OCI-LY1 (cell line): ENCODE data around the gene RAB40B.

Experiments used
- H2AFZ ChIP-seq: fragments of 200-600 bp; sonication (generic), shearing (Covaris generic); 2 replicates; pipeline ENCODE4 v1.6.0; 2014; ENCODE audit warnings: antibody characterized with exemption, mild to moderate bottlenecking, low read length
- H3F3A ChIP-seq: fragments of 200-600 bp; sonication (generic), shearing (Covaris generic); 2 replicates; pipeline ENCODE4 v1.6.0; 2014; ENCODE audit warnings: mild to moderate bottlenecking, antibody characterized with exemption, low read length, moderate library complexity; ENCODE audit not compliant: insufficient read depth
- H3K27ac ChIP-seq: fragments of 200-600 bp; sonication (generic); 2 replicates; pipeline ENCODE4 v1.5.1; 2014; ENCODE audit warnings: low read length, mixed run types, mild to moderate bottlenecking, low read depth; ENCODE audit not compliant: poor library complexity, severe bottlenecking
- H3K27me3 ChIP-seq: fragments of 200-600 bp; sonication (generic); 2 replicates; pipeline ENCODE4 v1.6.0; 2014; ENCODE audit warnings: antibody characterized with exemption, mild to moderate bottlenecking, low read length, moderate library complexity; ENCODE audit not compliant: insufficient read depth
- H3K36me3 ChIP-seq: fragments of 200-600 bp; sonication (generic); 2 replicates; pipeline ENCODE4 v1.6.1; 2014; ENCODE audit warnings: mild to moderate bottlenecking, antibody characterized with exemption, low read length, moderate library complexity, mixed read lengths; ENCODE audit not compliant: insufficient read depth
- H3K4me1 ChIP-seq: fragments of 200-600 bp; sonication (generic); 2 replicates; pipeline ENCODE4 v1.5.1; 2014; ENCODE audit warnings: mild to moderate bottlenecking, low read length, moderate library complexity; ENCODE audit not compliant: insufficient read depth, severe bottlenecking
- H3K4me2 ChIP-seq: fragments of 200-600 bp; sonication (generic), shearing (Covaris generic); 2 replicates; pipeline ENCODE4 v1.6.1; 2014; ENCODE audit warnings: low read length
- H3K4me3 ChIP-seq: fragments of 200-600 bp; sonication (generic); 2 replicates; pipeline ENCODE4 v1.5.1; 2014; ENCODE audit warnings: low read length, low read depth, mild to moderate bottlenecking, mixed read lengths; ENCODE audit not compliant: poor library complexity, severe bottlenecking
- H3K79me2 ChIP-seq: fragments of 200-600 bp; shearing (Covaris generic); 2 replicates; pipeline ENCODE4 v1.6.1; 2016; ENCODE audit warnings: mixed run types, low read length, mixed read lengths; ENCODE audit not compliant: insufficient read depth
- H3K9ac ChIP-seq: fragments of 200-600 bp; sonication (generic), shearing (Covaris generic); 2 replicates; pipeline ENCODE4 v1.6.1; 2014; ENCODE audit warnings: mild to moderate bottlenecking, low read length, mixed read lengths
- H3K9me2 ChIP-seq: fragments of 200-600 bp; sonication (generic), shearing (Covaris generic); 2 replicates; pipeline ENCODE4 v1.6.1; 2014; ENCODE audit warnings: low read depth, mild to moderate bottlenecking, low read length, mixed read lengths
- H3K9me3 ChIP-seq: fragments of 200-600 bp; shearing (Covaris generic); 2 replicates; pipeline ENCODE4 v1.6.1; 2014; ENCODE audit warnings: low read length, mixed read lengths
- H4K20me1 ChIP-seq: fragments of 200-600 bp; sonication (generic), shearing (Covaris generic); 2 replicates; pipeline ENCODE4 v1.6.0; 2016; ENCODE audit warnings: mild to moderate bottlenecking, low read length; ENCODE audit not compliant: insufficient read depth
- EZH2 ChIP-seq: fragments of 200-600 bp; sonication (generic), shearing (Covaris generic); IDR thresholded peaks from 2 replicates; pipeline ENCODE4 v1.8.0; 2017; ENCODE audit warnings: borderline replicate concordance, mixed run types, mild to moderate bottlenecking, antibody characterized with exemption, low read length, moderate library complexity, mixed read lengths
- TF ChIP-seq, protein P1 (sequence below): fragments of 200-600 bp; sonication (generic), shearing (Covaris generic); IDR thresholded peaks from 2 replicates; pipeline ENCODE4 v1.5.1; 2017; ENCODE audit warnings: mild to moderate bottlenecking, antibody characterized with exemption, low read length, moderate library complexity, mixed read lengths

Gene RAB40B

DNA sequence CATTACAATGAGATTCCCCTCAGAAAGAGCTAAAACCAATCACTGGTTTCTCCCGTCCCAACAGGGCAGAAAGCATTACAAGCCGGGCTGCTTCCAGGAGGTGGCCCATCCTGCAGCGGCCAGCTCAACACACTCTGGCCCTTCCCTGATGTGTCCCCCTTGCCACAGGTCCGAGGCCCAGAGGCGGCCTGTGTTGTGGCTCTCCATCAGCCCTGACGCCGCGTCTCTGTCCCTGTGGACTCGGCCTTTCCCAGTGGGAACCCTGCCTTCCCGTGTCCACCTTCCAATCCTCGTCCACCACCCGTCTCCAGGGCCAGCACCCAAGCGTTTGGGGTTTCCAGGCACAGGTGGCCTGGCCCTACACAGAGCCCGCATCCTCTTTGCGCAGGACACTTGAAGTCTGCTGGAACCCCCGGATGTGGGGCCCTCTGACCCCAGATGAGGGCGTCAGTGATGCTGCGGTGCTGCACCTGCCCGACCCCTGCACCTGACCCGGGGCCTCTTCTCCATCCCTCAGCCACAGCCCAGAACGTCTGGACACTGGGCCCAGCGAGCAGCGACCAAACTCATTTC is 21.1 kb downstream of the RAB40B start:
- Histone ChIP-seq H3K27me3 (no peaks in the 10 kb centered on the region), H3K4me1 (peaks cover 14% of the 10 kb centered on the region), H3K36me3 (no peaks in the 10 kb centered on the region; the same call in 1 of the 2 replicates), H3K9ac (no peak overlapping the region), H3F3A (no peaks in the 10 kb centered on the region), H3K27ac (no peak overlapping the region), H2AFZ (no peak overlapping the region), H3K4me2 (no peak overlapping the region), H3K4me3 (no peak overlapping the region), H3K9me3 (0 out of 2 replicates have a peak, but pooled peaks cover 7% of the 10 kb centered on the region), H3K79me2 (no peaks in the 10 kb centered on the region), H3K9me2 (no peaks in the 10 kb centered on the region), H4K20me1 (no peaks in the 10 kb centered on the region)
- no peak for TF ChIP-seq EZH2
- TF ChIP-seq, protein P1, sequence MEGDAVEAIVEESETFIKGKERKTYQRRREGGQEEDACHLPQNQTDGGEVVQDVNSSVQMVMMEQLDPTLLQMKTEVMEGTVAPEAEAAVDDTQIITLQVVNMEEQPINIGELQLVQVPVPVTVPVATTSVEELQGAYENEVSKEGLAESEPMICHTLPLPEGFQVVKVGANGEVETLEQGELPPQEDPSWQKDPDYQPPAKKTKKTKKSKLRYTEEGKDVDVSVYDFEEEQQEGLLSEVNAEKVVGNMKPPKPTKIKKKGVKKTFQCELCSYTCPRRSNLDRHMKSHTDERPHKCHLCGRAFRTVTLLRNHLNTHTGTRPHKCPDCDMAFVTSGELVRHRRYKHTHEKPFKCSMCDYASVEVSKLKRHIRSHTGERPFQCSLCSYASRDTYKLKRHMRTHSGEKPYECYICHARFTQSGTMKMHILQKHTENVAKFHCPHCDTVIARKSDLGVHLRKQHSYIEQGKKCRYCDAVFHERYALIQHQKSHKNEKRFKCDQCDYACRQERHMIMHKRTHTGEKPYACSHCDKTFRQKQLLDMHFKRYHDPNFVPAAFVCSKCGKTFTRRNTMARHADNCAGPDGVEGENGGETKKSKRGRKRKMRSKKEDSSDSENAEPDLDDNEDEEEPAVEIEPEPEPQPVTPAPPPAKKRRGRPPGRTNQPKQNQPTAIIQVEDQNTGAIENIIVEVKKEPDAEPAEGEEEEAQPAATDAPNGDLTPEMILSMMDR, result no peak

DNA sequence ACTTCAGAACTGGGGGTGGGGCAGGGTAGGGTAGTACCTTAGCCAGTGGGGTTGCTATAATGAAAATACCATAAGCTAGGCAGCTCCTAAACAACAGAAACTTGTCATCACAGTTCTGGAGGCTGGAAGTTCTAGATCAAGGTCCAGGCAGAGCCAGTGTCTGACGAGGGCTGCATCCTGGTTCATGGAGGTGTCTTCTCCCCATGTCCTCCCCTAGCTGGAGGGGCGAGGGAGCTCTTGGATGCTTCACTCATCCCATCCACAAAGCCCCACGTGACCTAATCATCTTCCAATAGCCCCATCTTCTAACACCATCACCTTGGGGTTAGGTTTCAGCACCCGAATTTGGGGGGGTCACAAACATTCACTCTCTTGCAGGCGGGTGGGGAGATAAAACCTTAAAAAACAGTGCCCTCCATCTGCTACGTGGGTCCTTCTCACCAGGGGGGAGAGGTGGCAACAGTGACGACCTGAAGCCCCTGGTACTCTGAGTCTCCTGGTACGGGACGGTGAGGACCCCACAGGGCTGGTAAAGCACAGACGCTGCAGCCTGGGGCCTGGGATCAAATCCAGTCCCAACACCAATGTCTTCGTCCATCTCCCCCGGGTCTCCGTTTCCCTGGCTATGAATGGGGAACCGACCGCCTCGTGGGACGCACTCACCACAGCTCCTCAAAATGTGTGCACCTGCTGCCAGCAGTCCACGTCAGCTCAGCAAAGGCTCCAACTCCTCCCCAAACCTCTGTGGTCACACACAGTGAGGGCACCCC is 22.8 kb downstream of the RAB40B start:
- H3K27ac ChIP-seq, result no peak overlapping the region
- H4K20me1 ChIP-seq, result no peaks in the 10 kb centered on the region
- H3K4me2 ChIP-seq, result no peak overlapping the region
- no peaks in the 10 kb centered on the region for H3K9me2 ChIP-seq
- TF ChIP-seq, protein P1, result no peak
- TF ChIP-seq EZH2, result no peak
- no peaks in the 10 kb centered on the region; the same call in 1 of the 2 replicates for H3K36me3 ChIP-seq
- H3K79me2 ChIP-seq, result no peaks in the 10 kb centered on the region
- H3K9me3 ChIP-seq, result no peaks in the 10 kb centered on the region
- peaks cover 14% of the 10 kb centered on the region for H3K4me1 ChIP-seq
- no peaks in the 10 kb centered on the region for H3F3A ChIP-seq
- H3K4me3 ChIP-seq, result no peak overlapping the region
- no peaks in the 10 kb centered on the region for H3K27me3 ChIP-seq
- no peak overlapping the region for H3K9ac ChIP-seq
- H2AFZ ChIP-seq, result no peak overlapping the region

DNA sequence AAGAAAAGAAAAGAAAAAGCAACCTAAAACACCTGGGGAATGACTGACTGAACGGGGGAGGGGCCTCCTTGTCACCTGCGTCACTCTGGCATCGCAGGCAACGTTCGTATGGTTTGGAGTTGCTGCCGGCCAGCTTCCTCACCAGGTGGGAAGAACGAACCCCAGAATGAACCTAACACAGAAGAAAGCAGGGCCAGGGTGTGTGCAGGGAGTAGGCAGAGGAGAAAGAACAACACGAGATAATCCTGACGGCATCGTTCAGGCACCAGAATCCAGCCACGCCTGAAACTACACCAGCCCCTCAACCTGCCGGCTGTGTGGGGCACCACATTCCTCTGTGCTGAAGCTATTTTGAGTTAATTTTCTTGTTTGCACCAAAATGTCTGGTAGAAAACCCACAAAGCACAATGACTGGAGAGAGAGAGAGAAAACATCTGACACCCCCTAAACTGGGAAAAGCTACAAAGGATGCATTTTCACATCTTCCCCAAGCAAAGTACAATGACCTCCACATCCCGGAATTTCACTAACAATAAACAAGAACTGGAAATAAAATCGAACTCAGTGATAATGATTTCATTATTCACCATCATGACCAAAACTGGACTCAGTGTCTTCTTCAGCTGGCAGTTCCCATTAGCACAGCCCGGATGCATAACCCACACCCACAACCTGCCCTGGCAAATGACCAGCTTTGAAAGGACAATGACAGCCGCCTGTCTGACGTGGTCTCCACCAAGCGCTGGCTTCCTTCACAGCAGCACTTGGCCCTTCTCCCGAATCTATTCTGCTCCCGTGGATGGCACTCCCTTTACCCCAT is 23.6 kb downstream of the RAB40B start:
- Histone ChIP-seq H3K9ac (no peak overlapping the region), H3K9me3 (no peaks in the 10 kb centered on the region), H4K20me1 (no peaks in the 10 kb centered on the region), H3K36me3 (no peaks in the 10 kb centered on the region; the same call in 1 of the 2 replicates), H3K4me3 (no peak overlapping the region), H2AFZ (no peak overlapping the region), H3K27me3 (no peaks in the 10 kb centered on the region), H3K27ac (no peak overlapping the region), H3K9me2 (no peaks in the 10 kb centered on the region), H3F3A (no peaks in the 10 kb centered on the region), H3K4me1 (peaks cover 14% of the 10 kb centered on the region), H3K79me2 (no peaks in the 10 kb centered on the region), H3K4me2 (no peak overlapping the region)
- TF ChIP-seq, protein P1, result no peak
- TF ChIP-seq EZH2, result no peak
